Breast epithelium (tissue), 4 donors: ENCODE measurements around the gene SELE. TPM values are rescaled to one million over a fixed set of nuclear protein-coding genes. Genes with fewer than 3 reads are reported as not detected.

Source experiments
- DNase-seq, 2 donors: peaks; one replicate each; pipeline ENCODE4 v3.0.0-alpha.2; 2019; ENCODE audit warnings: low spot score in 2 of 2
- H3K27ac ChIP-seq, 2 donors: fragments of 200-600 bp; sonication (generic) in 1 of 2; one replicate each; pipeline ENCODE4 v1.5.1; 2016 to 2019; ENCODE audit warnings: mild to moderate bottlenecking in 1 of 2
- H3K27me3 ChIP-seq, 2 donors: fragments of 200-600 bp; sonication (generic) in 1 of 2; one replicate each; pipeline versions ENCODE4 v1.5.1 to v1.6.0; 2017 to 2019; ENCODE audit warnings: control low read depth in 1 of 2, mild to moderate bottlenecking in 1 of 2
- H3K36me3 ChIP-seq: fragments of 200-600 bp; one replicate; pipeline ENCODE4 v1.5.1; 2019
- H3K4me1 ChIP-seq, 2 donors: fragments of 200-600 bp; sonication (generic); one replicate each; pipeline ENCODE4 v1.5.1; 2016 to 2019; ENCODE audit warnings: control low read depth in 1 of 2
- H3K4me3 ChIP-seq, 3 donors: fragments of 200-600 bp; sonication (generic); 1 replicate in 2 of 3; 2 replicates in 1 of 3; pipeline ENCODE4 v1.5.1; 2016 to 2019; ENCODE audit warnings: mild to moderate bottlenecking in 3 of 3, moderate library complexity in 2 of 3
- H3K9me3 ChIP-seq, 2 donors: fragments of 200-600 bp; sonication (generic) in 1 of 2; one replicate each; pipeline ENCODE4 v1.5.1; 2016 to 2019; ENCODE audit warnings: control low read depth in 1 of 2
- CTCF ChIP-seq, 3 donors: fragments of 450-650 bp; IDR thresholded peaks; one replicate each; pipeline ENCODE4 v1.5.1; 2016 to 2017; ENCODE audit warnings: antibody characterized with exemption in 3 of 3, mild to moderate bottlenecking in 3 of 3, moderate library complexity in 3 of 3
- POLR2A ChIP-seq: fragments of 450-650 bp; IDR thresholded peaks from one replicate; pipeline ENCODE4 v1.6.1; 2016; ENCODE audit warnings: antibody characterized with exemption, mild to moderate bottlenecking, moderate library complexity
- POLR2AphosphoS5 ChIP-seq, 3 donors: sonication (generic); formaldehyde crosslinking; IDR thresholded peaks; one replicate each; pipeline ENCODE4 v1.6.1; 2017; ENCODE audit warnings: antibody characterized with exemption in 3 of 3
- intact Hi-C: fragments of 100-400 bp; cut with DNase I; formaldehyde crosslinking; loops from one replicate; pipeline ENCODE4 v1.15.1; 2023; ENCODE audit warnings: low total_unique reads
- total RNA-seq, 3 donors: library from RNA; depleted of rRNA; stranded (reverse); fragments of >200 nt; gene quantifications; one replicate each; pipeline ENCODE4 v1.1.0, GENCODE V29; 2016

The SELE gene
- total RNA-seq, 3 donors from 2014 or later: 0.66 to 5.0 (median 1.4) TPM

GRCh38 chr1:169768161-169768560 lies 34.3 kb upstream of the SELE start:
- Histone ChIP-seq H3K9me3 (no peaks in the 10 kb centered on the region), H3K4me1 (no peaks in the 10 kb centered on the region), H3K27me3 (no peaks in the 10 kb centered on the region), H3K27ac (no peak overlapping the region), H3K4me3 (no peak overlapping the region), H3K36me3 (no peaks in the 10 kb centered on the region)
- no peak for DNase-seq
- no peak for TF ChIP-seq POLR2A
- no peak for TF ChIP-seq POLR2AphosphoS5 (IDR thresholded peaks at IDR 0.05)
- no peak for TF ChIP-seq CTCF (IDR thresholded peaks at IDR 0.05)
- intact Hi-C loops: no loop called here

GRCh38 chr1:169765580-169766331 lies 31.9 kb upstream of the SELE start:
- intact Hi-C loops: no loop called here
- no peak overlapping the region for H3K27ac ChIP-seq
- no peak for DNase-seq
- no peaks in the 10 kb centered on the region for H3K9me3 ChIP-seq
- no peaks in the 10 kb centered on the region for H3K4me1 ChIP-seq
- TF ChIP-seq POLR2A (no peak), POLR2AphosphoS5 (IDR thresholded peaks at IDR 0.05) (no peak), CTCF (IDR thresholded peaks at IDR 0.05) (no peak)
- H3K27me3 ChIP-seq: no peaks in the 10 kb centered on the region
- no peak overlapping the region for H3K4me3 ChIP-seq
- no peaks in the 10 kb centered on the region for H3K36me3 ChIP-seq

GRCh38 chr1:169764919-169765318 lies 31.0 kb upstream of the SELE start:
- DNase-seq: no peak
- Histone ChIP-seq H3K27me3 (no peaks in the 10 kb centered on the region), H3K4me1 (no peaks in the 10 kb centered on the region), H3K9me3 (no peaks in the 10 kb centered on the region), H3K27ac (no peak overlapping the region), H3K36me3 (no peaks in the 10 kb centered on the region), H3K4me3 (no peak overlapping the region)
- no peak for TF ChIP-seq POLR2A
- no peak for TF ChIP-seq CTCF (IDR thresholded peaks at IDR 0.05)
- no peak for TF ChIP-seq POLR2AphosphoS5 (IDR thresholded peaks at IDR 0.05)
- intact Hi-C loops: no loop called here

GRCh38 chr1:169762699-169763098 lies 28.8 kb upstream of the SELE start:
- no peak for TF ChIP-seq POLR2AphosphoS5 (IDR thresholded peaks at IDR 0.05)
- no peak for TF ChIP-seq POLR2A
- TF ChIP-seq CTCF (IDR thresholded peaks at IDR 0.05): no peak
- Histone ChIP-seq H3K36me3 (no peaks in the 10 kb centered on the region), H3K4me1 (no peaks in the 10 kb centered on the region), H3K27ac (no peak overlapping the region), H3K4me3 (no peak overlapping the region), H3K27me3 (no peaks in the 10 kb centered on the region), H3K9me3 (no peaks in the 10 kb centered on the region)
- intact Hi-C loops: no loop called here
- DNase-seq: no peak

GRCh38 chr1:169759038-169759437 lies 25.2 kb upstream of the SELE start:
- Histone ChIP-seq H3K27me3 (no peaks in the 10 kb centered on the region), H3K4me3 (no peak overlapping the region), H3K4me1 (no peaks in the 10 kb centered on the region), H3K9me3 (no peaks in the 10 kb centered on the region), H3K36me3 (no peaks in the 10 kb centered on the region), H3K27ac (no peak overlapping the region)
- intact Hi-C loops: no loop called here
- DNase-seq: no peak
- TF ChIP-seq POLR2A: no peak
- TF ChIP-seq CTCF (IDR thresholded peaks at IDR 0.05): no peak
